GM12872 (cell line): ENCODE data around the gene CTNNB1.

ENCODE experiments used
- TF ChIP-seq, protein P1 (sequence below): IDR thresholded peaks from 3 replicates; pipeline ENCODE4 v1.5.1; 2011; ENCODE audit warnings: low read depth, mild to moderate bottlenecking, low read length, moderate library complexity; ENCODE audit not compliant: insufficient read depth

The CTNNB1 gene

DNA sequence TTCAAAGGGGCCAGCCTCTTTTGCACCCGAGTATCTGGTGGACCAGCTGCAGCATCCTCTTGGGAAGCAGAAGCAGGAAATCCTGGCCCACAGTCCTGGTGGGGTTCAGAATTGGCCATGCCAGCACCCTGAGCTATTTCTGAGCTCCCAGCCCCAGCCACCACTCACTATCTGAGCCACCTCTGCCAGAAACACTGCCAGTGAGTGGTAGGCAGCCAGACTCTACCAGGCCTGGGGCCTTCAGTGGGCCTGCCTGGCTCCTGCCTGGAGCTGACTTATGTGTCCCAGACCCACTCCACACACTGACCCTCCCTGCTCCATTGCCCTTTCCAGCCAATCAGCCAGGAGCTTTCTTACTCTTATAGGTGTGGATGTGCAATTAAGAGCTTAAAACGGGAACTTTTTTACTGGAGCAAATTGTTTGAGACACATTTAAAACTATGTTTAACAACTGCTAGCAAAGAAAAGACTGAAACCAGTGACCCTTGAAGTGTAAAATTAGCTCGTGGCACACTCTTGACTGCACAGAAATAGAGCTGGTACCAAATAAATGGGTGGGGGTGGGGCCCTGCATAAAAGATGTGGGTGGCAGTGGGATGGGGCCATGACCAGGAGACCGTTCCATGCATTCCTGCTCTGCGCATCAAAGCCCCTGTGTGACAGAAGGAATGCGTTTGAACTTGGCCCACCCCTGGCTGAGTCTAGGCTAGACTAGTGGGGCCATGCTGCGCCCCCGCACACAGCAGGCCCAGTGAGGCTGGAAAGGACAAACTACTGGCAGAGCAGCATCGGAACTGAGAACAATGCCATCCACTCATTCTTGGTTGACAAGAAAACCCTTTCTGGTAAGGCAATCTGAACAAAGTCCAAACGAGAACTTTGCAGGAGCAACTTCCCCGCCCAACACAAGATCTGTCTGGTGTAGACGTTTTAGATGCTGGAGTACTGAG lies 48.0 kb downstream of the CTNNB1 start:
- TF ChIP-seq, protein P1, sequence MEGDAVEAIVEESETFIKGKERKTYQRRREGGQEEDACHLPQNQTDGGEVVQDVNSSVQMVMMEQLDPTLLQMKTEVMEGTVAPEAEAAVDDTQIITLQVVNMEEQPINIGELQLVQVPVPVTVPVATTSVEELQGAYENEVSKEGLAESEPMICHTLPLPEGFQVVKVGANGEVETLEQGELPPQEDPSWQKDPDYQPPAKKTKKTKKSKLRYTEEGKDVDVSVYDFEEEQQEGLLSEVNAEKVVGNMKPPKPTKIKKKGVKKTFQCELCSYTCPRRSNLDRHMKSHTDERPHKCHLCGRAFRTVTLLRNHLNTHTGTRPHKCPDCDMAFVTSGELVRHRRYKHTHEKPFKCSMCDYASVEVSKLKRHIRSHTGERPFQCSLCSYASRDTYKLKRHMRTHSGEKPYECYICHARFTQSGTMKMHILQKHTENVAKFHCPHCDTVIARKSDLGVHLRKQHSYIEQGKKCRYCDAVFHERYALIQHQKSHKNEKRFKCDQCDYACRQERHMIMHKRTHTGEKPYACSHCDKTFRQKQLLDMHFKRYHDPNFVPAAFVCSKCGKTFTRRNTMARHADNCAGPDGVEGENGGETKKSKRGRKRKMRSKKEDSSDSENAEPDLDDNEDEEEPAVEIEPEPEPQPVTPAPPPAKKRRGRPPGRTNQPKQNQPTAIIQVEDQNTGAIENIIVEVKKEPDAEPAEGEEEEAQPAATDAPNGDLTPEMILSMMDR = no peak

DNA sequence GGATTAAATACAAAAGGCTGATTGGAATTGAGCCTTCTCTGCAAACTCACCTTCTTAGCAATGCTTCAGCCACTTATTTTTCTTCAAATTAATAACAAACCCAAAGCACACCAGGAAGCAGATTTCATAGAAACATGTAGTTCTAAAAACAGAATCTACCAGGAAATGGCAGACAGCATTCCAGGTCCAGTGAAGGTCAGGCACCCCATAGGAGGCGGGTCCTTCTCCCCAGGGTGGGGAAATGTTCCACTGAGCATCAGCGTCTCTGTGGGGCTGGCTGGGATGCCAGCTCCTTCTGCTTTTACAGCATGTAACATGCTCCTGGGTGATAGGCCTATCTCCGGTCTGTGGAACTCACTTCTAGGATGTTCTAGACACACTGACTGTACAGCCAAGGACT lies 49.2 kb downstream of the CTNNB1 start:
- TF ChIP-seq, protein P1 = no peak

DNA sequence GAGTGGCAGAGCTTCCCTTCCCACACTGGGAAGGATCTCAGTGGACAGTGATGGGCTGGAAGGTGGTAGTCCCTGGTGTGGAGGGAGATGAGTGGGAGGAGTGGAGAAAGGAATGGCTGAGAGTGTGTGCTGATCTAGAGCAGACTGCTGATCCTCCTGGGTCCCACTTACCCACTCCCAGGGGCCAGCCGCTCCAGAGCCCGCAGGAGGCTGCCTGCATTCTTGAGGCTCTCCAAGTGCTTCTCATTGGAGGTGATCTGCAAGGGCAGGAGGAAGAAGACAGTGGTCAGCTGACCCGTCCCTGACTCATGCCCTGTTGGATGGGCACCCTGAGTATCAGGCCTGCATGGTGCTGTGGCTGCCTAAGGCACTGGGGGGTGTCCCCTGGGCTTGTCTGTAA lies 50.0 kb downstream of the CTNNB1 start:
- TF ChIP-seq, protein P1 = no peak

DNA sequence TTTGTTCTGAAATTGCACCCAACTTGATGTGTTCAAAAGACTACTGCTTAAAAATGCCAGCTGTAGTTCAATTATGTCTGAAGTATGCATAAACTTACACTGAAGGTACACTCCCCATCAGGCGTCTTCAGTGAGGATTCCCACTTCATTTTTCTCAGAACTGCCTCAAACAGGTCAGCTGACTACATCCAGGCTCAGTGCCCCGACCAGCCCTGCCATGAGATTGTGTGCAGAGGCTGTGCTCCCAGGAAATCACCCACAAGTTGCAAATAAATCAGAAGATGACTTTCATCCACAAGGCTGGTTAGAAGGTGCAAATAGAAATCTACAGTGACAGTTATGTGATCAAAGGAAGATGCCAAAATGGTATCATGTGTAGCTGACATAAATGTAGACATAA lies 51.5 kb downstream of the CTNNB1 start:
- TF ChIP-seq, protein P1 = no peak

DNA sequence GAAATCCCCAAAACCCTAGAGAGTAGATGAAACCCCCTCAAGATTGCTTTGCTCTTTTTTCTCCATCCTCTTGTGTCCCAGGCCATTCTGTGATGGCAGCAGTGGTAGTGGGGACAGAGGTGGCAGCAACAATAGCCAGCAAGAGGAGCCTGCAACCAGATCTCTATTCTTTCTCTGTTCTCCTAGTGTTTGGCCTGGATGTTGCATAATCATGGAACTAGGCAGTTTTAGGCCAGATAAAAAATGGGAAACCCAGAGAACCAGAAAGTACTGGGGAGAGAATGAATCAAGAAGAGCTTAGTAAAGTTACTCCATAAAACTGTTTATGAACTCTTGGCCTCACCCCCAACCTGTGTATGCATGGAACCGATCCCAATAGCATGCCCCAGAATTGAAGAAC lies 52.3 kb downstream of the CTNNB1 start:
- TF ChIP-seq, protein P1 = no peak

DNA sequence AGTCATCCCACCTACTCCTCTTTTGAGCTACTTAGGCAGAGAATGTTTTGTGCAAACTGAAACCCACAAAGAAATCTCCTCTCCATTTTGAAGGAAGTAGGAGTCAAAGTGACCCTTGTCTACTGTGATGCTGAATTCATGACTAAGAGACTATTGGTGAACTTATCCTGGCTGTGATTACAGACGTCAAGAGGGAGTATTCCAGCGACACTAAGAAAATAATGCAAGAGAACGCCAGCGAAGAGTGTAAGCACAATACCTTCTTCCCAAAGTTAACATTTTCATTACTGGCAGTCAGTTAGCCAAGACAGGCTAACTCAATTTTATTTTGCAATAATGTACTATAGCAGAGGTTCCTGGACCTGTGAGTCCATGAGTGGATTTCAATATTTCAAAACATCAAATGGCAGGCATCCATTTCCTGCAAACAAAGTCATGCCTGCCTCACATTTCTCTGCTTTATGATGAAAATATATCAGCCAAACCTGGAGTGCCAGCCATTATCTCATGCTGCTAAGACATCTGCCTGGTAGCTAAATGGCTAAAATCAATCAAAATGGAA lies 59.0 kb downstream of the CTNNB1 start:
- TF ChIP-seq, protein P1 = no peak

DNA sequence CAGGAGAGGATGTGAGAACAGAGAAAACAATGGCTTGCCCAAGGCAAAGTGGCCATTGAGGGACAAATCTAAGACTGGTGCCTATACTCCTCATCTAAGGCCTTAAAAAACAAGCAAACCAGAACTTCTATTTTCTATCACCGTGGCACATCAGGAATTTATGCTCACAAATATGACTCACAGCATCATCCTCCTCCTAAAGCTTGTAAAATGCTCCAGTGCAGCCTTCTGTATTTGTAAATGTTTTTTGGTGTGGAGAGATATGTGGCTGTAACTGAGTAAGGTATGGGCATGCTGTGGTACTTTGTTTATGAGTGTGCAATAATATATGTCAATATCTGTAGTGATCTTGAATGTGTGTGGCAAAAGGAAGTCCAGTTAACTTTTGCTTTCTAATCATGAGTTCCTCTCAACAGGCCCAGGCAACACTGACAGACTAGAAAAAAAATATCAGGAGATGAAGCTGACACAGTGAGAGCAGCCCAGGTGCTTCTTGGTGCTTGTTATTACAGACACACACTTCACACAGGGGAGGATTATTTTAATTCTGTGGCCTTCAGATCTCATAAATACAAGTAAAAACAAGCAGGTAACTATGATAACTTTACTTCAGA lies 60.3 kb downstream of the CTNNB1 start:
- TF ChIP-seq, protein P1 = no peak
